GM21825 (cell line): ENCODE measurements around the gene ALKBH7.

Source experiments
- ATAC-seq: cut with Tn5 transposase; IDR thresholded peaks from one replicate; pipeline ENCODE4 v1.9.1; 2021; ENCODE audit warnings: mild to moderate bottlenecking, moderate library complexity; ENCODE audit not compliant: unreplicated experiment

ALKBH7 gene

DNA sequence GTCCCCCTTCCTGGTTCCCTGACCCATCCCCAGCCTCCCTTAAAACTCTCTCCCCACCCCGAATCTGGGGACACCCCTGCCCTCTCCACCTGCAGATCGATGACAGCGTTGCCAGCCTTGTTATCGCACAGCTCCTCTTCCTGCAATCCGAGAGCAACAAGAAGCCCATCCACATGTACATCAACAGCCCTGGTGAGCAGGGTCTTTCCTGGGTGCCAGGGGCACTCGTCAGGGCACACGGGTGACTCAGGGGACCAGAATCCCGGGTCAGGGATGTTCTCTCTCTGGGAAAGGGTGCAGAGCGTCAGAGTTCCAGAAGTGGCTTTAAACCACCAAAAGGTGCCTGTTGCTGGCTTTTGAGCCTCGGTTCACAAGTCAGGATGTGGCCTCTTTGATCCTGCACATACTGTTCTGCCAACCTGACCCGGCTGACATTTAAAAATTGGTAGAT is 10.2 kb upstream of the ALKBH7 start:
- ATAC-seq = no peak

DNA sequence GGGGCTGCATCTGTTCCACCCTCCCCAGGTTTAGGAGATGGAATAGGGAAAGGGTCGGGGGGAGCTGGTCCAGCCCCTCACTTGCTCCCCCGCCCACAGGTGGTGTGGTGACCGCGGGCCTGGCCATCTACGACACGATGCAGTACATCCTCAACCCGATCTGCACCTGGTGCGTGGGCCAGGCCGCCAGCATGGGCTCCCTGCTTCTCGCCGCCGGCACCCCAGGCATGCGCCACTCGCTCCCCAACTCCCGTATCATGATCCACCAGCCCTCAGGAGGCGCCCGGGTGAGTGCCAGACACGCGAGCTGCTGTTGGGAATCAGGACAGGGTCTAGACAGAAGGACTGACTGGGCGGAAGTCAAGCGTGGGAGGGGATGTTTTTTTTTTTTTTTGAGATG is 8.2 kb upstream of the ALKBH7 start:
- ATAC-seq = no peak

- ATAC-seq = peak; percentile 48
Observed at GRCh38 chr19:6373096-6373812, 660 bp downstream of the ALKBH7 start.

- no peak for ATAC-seq
Observed at GRCh38 chr19:6373813-6374108, 1.2 kb downstream of the ALKBH7 start.

- no peak for ATAC-seq
Observed at GRCh38 chr19:6374161-6374709, 1.6 kb downstream of the ALKBH7 start.

DNA sequence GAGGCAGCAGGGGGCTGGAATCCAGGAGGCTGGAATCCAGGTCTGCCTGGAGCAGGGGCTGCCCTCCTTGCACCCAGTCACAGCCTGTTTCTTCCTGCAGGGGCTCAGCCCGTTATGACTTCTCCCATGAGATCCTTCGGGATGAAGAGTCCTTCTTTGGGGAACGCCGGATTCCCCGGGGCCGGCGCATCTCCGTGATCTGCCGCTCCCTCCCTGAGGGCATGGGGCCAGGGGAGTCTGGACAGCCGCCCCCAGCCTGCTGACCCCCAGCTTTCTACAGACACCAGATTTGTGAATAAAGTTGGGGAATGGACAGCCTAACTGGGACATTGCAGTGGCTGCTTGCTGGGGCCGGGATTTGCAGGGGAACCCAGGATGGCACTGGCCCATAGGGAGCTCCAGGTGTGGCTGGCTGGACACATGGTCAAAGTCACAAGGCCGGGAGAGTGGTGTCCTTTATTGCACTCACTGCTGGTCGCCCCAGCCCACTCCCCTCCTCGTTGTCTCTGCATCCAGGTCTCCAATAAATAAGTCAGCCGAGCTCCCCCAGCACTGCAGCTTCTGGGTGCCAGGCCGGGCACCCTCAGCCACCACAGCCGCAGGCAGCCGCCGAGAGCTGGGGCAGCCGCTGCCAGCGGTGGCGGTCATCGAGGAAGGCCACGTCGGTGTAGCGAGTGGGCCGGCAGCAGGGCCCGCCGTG is 2.3 kb downstream of the ALKBH7 start:
- no peak for ATAC-seq

DNA sequence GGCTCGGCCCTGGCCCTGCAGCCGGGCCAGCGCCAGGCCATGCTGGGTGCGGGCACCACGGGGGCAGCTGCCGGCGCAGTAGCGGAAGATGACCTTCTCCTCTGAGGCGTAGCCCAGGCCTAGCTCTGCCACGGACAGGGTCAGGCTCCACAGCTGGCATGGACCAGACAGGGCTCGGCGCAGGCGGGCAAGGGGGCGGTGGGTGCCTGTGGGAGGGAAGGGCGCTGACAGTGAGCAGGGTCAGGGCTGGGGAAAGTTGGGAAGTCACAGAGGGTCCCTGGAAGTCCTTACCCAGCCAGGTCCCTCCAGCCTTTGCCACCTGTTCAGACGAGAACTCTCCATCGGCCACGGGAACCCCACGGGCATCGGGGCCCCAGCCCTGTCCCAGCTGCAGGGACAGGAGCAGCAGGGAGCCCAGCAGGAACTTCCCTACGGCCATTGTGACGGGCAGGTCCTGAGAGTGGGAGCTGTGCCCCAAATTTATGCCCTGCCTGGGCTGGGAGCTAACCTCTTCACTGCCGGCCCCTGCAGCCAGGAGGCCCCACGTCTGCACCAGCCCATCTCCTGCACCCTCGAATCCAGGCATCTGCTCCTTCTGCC is 2.9 kb downstream of the ALKBH7 start, which contains the start of gene PSPN:
Gene PSPN, minus strand, starts transcription at position 523 of the 600 bp plus-strand sequence. Its CDS starts 84 bp downstream, at position 439.
- no peak for ATAC-seq

DNA sequence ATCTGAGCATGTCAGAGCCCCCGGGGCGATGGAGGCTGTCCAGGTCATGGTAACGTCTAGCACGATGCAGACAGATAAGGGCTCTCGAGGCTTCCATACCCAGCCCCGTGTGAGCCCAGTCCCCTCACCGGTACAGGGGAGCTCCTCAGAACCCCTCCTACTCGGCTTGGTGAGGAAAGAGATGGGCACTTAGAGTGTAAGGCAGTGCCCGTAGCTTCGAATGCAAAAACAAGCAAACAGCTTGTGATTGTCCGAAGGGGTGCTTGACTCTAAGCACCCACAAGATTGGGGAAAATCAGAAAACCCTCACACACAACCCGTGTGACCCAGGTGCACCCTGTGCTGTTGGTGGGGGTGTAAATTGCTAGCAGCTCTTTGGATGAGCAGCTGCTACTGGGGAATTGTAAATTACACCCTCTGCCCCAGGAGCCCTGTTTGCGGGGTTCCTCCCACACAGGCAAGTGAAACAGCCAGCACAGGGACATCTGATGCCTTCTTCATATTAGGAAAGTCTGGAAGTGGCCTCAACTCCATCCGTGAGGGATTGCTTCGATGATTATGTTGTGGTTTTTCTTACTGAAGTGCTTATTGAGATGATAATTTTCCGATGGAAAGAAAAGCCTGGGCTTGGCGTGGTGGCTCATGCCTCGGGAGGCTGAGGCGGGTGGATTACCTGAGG is 4.1 kb downstream of the ALKBH7 start:
- ATAC-seq = no peak

DNA sequence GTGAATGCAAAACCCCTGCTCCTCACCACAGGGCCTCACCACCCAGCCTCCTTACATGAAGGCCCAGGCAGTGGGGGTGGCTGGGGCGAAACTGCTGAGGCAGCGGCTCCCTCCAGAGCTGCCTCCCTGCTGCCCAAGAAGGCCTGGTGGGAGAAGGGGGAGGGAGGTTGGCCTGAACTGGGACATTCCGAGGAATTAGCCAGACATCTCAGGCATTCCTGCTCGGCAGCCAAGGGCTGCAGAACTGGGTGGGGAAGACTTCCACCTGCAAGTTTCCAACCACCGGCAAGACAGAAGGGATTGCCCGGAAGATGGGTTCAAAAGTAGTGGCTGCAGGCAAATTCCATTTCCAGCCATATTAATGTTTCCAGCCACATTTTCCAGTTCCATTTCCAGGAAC is 5.4 kb downstream of the ALKBH7 start:
- ATAC-seq = no peak

GRCh38 chr19:6378486-6378885 is 5.9 kb downstream of the ALKBH7 start:
- no peak for ATAC-seq

- no peak for ATAC-seq
Observed at GRCh38 chr19:6379744-6380143, 7.2 kb downstream of the ALKBH7 start.

DNA sequence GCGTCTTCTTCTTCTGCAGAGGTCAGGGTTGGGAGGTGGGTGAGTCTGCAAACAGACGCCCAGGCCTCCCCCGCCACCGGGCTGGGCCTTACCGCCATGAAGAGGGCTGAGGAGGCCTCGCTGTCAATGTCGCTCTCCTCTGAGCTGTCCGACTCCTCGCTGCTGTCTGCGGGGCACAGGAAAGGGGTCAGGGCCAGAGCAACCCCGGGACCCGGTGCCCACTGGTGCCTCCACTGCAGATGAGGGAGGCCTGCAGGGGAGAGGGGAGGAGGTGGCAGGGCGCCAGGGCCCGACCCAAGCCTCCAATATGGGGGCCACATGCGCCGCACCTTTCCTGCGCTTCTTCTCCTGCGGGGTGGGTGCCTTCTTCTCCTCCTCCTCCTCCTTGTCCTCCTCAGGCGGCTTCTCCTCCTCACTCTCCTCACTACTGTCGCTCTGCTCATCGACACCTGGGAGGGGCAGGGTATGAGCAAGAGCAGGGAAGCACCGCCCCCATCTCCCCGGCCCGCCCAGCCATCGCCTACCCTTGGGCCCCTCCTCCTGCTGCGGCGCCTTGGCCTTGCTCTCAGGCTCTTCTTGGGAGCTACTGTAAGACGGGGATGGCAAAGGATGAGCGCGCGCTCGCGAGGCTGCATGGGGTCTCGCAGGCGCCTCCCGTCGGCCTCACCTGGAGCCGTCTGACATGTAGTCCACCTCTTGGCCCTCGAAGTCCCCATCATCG is 8.6 kb downstream of the ALKBH7 start:
- ATAC-seq = no peak

DNA sequence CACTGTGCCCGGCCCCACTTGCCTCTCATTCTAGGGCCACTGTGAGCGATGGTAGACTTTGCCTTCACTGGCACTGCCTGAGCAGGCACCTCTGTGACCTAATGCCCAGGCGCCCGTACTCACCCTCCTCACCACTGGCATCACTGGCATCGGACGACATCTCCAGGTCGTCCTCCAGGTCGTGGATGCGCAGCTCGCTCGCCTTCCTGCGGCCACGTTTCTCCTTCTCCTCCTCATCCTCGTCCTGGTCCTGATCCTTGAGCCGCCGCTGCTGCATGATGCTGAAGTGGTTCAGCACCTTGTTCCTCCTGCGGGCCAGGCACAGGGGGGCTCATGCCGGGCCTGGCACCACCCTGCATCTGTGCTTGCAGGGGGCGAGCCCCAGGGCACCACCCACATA is 10.6 kb downstream of the ALKBH7 start:
- no peak for ATAC-seq

GRCh38 chr19:6384381-6384780 is 11.8 kb downstream of the ALKBH7 start:
- ATAC-seq = no peak

DNA sequence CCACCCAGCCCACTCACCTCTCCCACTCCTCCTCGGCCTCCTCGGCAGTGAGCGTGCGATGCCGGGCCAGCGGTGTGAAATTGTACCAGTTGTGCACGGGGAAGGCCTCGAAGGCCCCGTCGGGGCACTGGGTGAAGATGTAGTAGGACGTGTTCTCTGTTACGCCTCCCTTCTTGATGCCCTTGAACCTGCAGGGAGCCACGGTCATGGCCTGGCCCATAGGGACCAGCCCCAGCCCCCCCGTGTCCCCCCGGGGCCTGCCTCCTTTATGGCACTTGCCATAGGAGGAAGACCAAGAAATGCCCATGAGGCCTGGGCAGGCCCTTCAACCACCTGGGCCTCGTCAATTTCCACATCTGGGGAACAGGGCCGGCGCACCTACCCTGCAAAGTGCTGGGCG is 14.8 kb downstream of the ALKBH7 start:
- no peak for ATAC-seq

DNA sequence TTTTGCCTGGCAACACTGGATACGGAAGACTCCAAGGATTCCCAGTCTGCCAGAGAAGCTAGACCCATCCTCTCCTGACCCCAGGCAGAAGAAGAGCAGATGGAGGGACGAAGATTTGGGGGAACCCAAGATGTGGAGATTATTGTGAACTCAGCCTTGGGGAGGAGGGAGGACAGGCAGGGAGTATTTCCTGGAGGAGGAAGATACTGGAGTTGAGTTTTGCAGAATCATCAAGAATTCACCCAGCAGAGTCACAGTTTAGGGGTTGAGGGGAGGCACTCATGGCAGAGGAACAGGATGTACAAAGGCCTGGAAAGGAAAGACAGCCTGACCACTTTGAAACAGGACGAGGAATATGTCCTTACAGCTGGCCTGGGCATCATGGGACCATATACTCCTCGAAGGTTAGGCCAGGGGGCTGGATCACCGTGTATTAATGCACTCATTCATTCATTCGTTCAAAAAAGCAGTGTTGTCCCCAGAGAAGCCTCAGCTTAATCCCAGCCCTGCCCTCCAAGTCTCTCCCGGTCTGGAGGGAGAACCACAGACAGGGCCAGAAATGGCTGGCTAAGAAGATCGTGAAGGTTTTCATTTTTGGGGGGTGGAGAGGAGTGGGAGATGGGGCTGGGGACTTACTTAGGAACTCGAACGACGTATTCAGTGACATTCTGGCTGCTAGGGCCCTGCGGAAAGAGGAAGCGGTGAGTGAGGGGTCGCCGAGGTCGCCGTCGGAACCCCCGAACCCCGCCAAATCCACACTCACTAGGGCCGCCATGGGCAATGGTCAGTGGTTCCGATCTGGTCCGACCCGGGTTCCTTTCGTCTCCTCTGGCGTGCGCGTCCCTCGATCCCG is 19.9 kb downstream of the ALKBH7 start:
- ATAC-seq = no peak

- peak; percentile 75 for ATAC-seq
Observed at GRCh38 chr19:6393074-6393982, 20.7 kb downstream of the ALKBH7 start, which contains the start of gene GTF2F1. GTF2F1 (minus strand) TSS chr19:6393164; CDS start chr19:6392995, 169 bp downstream.

DNA sequence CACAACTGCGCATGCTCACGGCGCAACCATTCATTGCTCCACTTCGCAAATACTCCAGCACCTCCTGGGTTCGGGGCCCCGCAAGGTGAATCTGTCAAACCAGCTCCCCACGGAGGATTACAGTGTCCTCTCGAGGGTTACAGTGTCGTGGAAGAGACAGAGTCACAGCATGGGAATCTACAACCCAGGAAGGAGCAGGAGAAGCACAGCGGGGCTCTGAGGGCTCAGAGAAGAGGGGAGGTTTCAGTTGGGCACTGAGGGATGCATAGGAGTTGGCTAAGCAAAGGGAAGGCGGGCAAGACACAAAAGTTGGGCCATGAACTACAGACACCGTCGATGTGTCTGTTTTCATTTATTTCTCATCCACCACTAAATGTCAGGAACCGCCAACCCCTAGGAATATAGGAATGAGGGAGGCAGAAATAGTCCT is 21.4 kb downstream of the ALKBH7 start:
- no peak for ATAC-seq

- no peak for ATAC-seq
Observed at GRCh38 chr19:6394831-6395230, 22.2 kb downstream of the ALKBH7 start.
